IgD-negative memory B cell (primary cell): ENCODE results near the gene DYNC2H1. TPM values are rescaled to one million over a fixed set of nuclear protein-coding genes. Genes with fewer than 3 reads are reported as not detected.

ENCODE experiments used
- H3K27ac Mint-ChIP-seq, 3 donors: one replicate each; pipeline ENCODE4 v1.8.0; 2020 to 2022; ENCODE audit warnings: mild to moderate bottlenecking in 3 of 3, mixed read lengths in 3 of 3, moderate library complexity in 1 of 3
- H3K27me3 Mint-ChIP-seq: one replicate; pipeline ENCODE4 v1.8.0; 2021; ENCODE audit warnings: mixed read lengths
- H3K36me3 Mint-ChIP-seq: one replicate; pipeline ENCODE4 v1.8.0; 2020; ENCODE audit warnings: mild to moderate bottlenecking, mixed read lengths
- H3K4me1 Mint-ChIP-seq, 3 donors: one replicate each; pipeline ENCODE4 v1.8.0; 2020 to 2022; ENCODE audit warnings: mixed read lengths in 3 of 3, mild to moderate bottlenecking in 1 of 3
- H3K4me3 Mint-ChIP-seq, 4 donors: one replicate each; pipeline ENCODE4 v1.8.0; 2020 to 2022; ENCODE audit warnings: mild to moderate bottlenecking in 4 of 4, mixed read lengths in 4 of 4, moderate library complexity in 3 of 4
- H3K9me3 Mint-ChIP-seq, 3 donors: one replicate each; pipeline ENCODE4 v1.8.0; 2020 to 2021; ENCODE audit warnings: mixed read lengths in 3 of 3, mild to moderate bottlenecking in 1 of 3
- polyA plus RNA-seq: library from polyadenylated mRNA; unstranded; fragments of 300-500 nt; fragmentation: Illumina TruSeq; gene quantifications from one replicate; pipeline ENCODE4 v1.2.3, GENCODE V29; 2021

Gene DYNC2H1
- polyA plus RNA-seq, 1 donor from 2014 or later, result 0.29 TPM

- no peaks in the 10 kb centered on the region for H3K4me1 Mint-ChIP-seq
- H3K27ac Mint-ChIP-seq, result no peak overlapping the region
- peaks cover 4% of the 10 kb centered on the region for H3K27me3 Mint-ChIP-seq
- no peaks in the 10 kb centered on the region for H3K36me3 Mint-ChIP-seq
- H3K9me3 Mint-ChIP-seq, result no peaks in the 10 kb centered on the region
- no peak overlapping the region for H3K4me3 Mint-ChIP-seq
These were observed 418.8 kb downstream of the DYNC2H1 start for GRCh38 chr11:103528046-103528445.

- H3K27ac Mint-ChIP-seq, result no peak overlapping the region
- H3K27me3 Mint-ChIP-seq, result peaks cover 8% of the 10 kb centered on the region
- H3K4me3 Mint-ChIP-seq, result no peak overlapping the region
- no peaks in the 10 kb centered on the region for H3K36me3 Mint-ChIP-seq
- H3K9me3 Mint-ChIP-seq, result no peaks in the 10 kb centered on the region
- H3K4me1 Mint-ChIP-seq, result no peaks in the 10 kb centered on the region
These were observed 419.4 kb downstream of the DYNC2H1 start for GRCh38 chr11:103528596-103528995.

GRCh38 chr11:103529181-103529684 is 420.0 kb downstream of the DYNC2H1 start:
- Mint-ChIP-seq H3K27me3 (peaks cover 8% of the 10 kb centered on the region), H3K9me3 (no peaks in the 10 kb centered on the region), H3K27ac (no peak overlapping the region), H3K4me3 (no peak overlapping the region), H3K36me3 (no peaks in the 10 kb centered on the region), H3K4me1 (no peaks in the 10 kb centered on the region)

Other genes starting within 250 kb of the DYNC2H1 start
- gene MMP12, start 234.4 kb upstream of the DYNC2H1 start, polyA plus RNA-seq, result not detected
- gene MMP13, start 153.7 kb upstream of the DYNC2H1 start, polyA plus RNA-seq, result not detected
- 25.9 TPM for gene DCUN1D5, start 17.3 kb upstream of the DYNC2H1 start, polyA plus RNA-seq